ENCODE data around the gene CD300A. TPM values are rescaled to one million over a fixed set of nuclear protein-coding genes. Genes with fewer than 3 reads are reported as not detected.

Gene CD300A
- total and polyA plus RNA-seq, 11 donors = 0.64 to 23.2 (median 1.6) TPM

DNA sequence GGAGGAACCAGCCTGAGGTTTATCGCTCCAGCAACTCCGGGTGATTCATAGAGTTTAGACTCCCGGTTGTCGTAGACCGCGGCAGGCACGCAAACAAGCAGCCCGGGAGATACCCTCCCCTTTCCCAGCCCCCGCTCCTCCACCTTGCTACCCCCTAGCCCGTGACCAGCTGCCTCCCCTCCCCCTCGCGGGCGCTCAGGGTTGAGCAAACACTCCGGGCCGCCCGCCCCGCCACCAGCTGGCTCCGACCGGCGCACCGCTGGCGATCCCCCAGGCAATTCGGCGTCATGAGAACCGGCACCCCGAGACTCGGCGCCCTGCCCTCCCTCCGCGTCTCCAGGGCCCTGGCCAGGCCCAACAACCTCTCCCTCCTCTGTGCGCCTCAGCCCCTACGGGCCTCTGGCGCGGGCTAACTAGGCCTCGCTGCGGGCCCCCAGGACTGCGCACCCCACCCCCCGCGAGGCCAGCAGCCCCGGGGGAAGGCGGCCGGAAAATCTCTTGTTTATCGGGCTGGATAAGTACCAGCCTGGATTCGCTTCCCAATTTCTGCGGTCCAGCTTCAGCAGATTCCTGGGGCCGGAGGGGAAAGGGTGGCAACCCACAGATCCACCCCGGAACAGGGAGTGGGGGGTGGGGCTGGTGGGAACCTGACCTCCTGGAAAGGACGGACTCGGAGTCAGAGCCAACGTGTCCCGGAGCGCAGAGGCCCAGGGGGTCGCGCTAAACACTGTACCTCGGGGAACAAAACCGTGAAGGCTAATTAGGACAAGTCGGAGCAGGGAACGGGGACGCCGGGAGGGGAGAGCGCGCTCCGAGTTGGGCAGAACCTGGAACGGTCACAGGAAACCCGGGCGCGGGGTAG is 35.5 kb upstream of the CD300A start:
- TF ChIP-seq, protein P1, sequence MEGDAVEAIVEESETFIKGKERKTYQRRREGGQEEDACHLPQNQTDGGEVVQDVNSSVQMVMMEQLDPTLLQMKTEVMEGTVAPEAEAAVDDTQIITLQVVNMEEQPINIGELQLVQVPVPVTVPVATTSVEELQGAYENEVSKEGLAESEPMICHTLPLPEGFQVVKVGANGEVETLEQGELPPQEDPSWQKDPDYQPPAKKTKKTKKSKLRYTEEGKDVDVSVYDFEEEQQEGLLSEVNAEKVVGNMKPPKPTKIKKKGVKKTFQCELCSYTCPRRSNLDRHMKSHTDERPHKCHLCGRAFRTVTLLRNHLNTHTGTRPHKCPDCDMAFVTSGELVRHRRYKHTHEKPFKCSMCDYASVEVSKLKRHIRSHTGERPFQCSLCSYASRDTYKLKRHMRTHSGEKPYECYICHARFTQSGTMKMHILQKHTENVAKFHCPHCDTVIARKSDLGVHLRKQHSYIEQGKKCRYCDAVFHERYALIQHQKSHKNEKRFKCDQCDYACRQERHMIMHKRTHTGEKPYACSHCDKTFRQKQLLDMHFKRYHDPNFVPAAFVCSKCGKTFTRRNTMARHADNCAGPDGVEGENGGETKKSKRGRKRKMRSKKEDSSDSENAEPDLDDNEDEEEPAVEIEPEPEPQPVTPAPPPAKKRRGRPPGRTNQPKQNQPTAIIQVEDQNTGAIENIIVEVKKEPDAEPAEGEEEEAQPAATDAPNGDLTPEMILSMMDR (IDR thresholded peaks at IDR 0.05) = no peak
- peak in 1 of 2 donors; percentile 32 for TF ChIP-seq POLR2A (IDR thresholded peaks at IDR 0.05)
- intact Hi-C loops (cut with DNase I) = loop anchor here in 1 of 10 donors (1.0 kb wide), 1 partner anchor 23 kb away; no protein-coding TSS in a partner anchor
- peak; percentile 83 to 90 (median 87) for DNase-seq
- H3K27ac ChIP-seq = peak overlapping the region; percentile 87 to 99 (median 96)
- peaks cover 0 to 49% (median 0%) of the 10 kb centered on the region in 9 donors for H3K27me3 ChIP-seq
- H3K9me3 ChIP-seq = no peaks in the 10 kb centered on the region
- ATAC-seq = peak; percentile 59 to 76 (median 74)
- WGBS, 4 donors = 1 to 2% (median 1%) methylated on average over 42 to 67 of the region's 67 CpGs
- peak overlapping the region; percentile 48 to 90 (median 69) for H3K4me3 ChIP-seq
- H3K36me3 ChIP-seq = no peaks in the 10 kb centered on the region
- peaks cover 0 to 71% (median 36%) of the 10 kb centered on the region in 12 donors for H3K4me1 ChIP-seq

DNA sequence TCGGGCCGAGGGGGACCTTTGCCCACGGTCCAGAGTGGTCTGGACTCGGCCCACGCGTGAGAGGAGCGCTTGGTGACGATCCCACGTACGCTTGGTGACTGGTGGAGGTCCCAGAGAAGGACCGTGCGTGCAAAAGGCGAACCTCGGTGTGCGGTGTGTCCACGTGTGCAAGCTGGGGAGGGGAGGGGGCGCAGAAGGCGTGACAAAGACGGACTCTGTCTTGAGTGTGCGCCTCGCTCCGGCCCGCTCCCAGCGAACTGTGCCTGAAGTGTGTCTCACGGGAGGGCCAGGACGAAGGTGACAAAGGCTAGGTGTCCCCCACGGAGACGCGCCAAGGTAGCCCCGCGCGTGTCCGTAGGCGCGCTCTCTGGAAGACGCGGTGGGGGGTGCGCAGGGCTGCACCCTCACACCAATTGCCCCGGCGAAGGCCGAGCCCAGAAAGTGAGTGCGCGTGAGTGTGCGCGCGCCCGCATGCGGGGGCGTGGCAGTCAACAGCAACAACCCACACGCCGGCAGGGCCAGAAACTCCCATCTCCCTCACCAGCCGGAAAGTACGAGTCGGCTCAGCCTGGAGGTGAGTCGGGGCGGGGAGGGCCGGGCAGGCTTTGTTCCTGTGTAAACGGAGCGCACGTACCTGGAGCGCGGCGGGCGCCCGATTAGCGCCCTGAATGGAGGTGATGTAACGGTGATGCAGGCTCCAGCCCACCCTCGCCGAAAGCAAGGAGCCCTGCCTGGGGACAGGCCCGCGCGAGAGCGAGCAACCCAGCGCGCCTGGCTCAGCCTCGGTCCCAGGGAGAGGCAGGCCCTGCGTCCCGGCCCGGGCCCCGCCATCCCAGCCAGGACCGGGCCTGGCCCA is 34.6 kb upstream of the CD300A start, which contains the start of gene GPRC5C:
TSS of gene GPRC5C (plus strand) at position 521 of the 856 bp plus-strand sequence. CDS start 7,689 bp downstream, outside the sequence.
- WGBS, 4 donors = 0 to 1% (median 0%) methylated on average over 28 to 81 of the region's 81 CpGs
- ATAC-seq (peak; percentile 38 to 72 (median 68)), DNase-seq (peak; percentile 78 to 87 (median 84))
- intact Hi-C loops (cut with DNase I) = loop anchor here in 1 of 10 donors (2.0 kb wide), 1 partner anchor 23 kb away; no protein-coding TSS in a partner anchor
- Histone ChIP-seq H3K36me3 (no peaks in the 10 kb centered on the region), H3K9me3 (no peaks in the 10 kb centered on the region), H3K27me3 (peaks cover 0 to 49% (median 0%) of the 10 kb centered on the region in 9 donors), H3K27ac (peak within 1 kb of the TSS; percentile 87 to 99 (median 96)), H3K4me1 (peaks cover 0 to 70% (median 32%) of the 10 kb centered on the region in 12 donors), H3K4me3 (peak within 1 kb of the TSS; percentile 48 to 90 (median 69))
- TF ChIP-seq, protein P1 (IDR thresholded peaks at IDR 0.05) = no peak
- TF ChIP-seq POLR2A (IDR thresholded peaks at IDR 0.05) = peak in 1 of 2 donors; percentile 41

DNA sequence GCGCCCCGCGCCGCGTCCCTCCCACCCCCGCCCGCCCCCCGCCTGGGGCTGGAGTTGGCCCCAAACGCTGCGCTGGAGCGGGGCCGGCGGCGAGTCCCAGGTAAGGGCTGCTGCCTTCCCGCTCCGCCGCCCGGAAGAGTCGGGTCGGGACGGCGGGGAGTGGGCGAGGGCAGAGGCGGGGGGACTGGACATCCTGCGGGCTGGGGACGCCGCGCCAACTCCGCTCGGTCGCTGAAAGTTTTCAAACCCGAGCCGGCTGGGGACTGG is 34.1 kb upstream of the CD300A start:
- peaks cover 0 to 3% (median 0%) of the 10 kb centered on the region in 12 donors for H3K9me3 ChIP-seq
- no peaks in the 10 kb centered on the region for H3K36me3 ChIP-seq
- H3K4me1 ChIP-seq = peaks cover 0 to 65% (median 26%) of the 10 kb centered on the region in 12 donors
- TF ChIP-seq POLR2A (IDR thresholded peaks at IDR 0.05) = no peak
- intact Hi-C loops (cut with DNase I) = loop anchor here in 1 of 10 donors (2.0 kb wide), 1 partner anchor 22 kb away; no protein-coding TSS in a partner anchor
- ATAC-seq (no peak), DNase-seq (no peak)
- peak overlapping the region in 11 of 12 donors; percentile 88 to 99 (median 97) for H3K27ac ChIP-seq
- peaks cover 0 to 49% (median 0%) of the 10 kb centered on the region in 9 donors for H3K27me3 ChIP-seq
- 0 to 1% (median 0%) methylated on average over 23 to 33 of the region's 33 CpGs; no CpG with 5 or more reads in 1 of the 4 donors for WGBS, 4 donors
- H3K4me3 ChIP-seq = peak overlapping the region; percentile 48 to 90 (median 69)

DNA sequence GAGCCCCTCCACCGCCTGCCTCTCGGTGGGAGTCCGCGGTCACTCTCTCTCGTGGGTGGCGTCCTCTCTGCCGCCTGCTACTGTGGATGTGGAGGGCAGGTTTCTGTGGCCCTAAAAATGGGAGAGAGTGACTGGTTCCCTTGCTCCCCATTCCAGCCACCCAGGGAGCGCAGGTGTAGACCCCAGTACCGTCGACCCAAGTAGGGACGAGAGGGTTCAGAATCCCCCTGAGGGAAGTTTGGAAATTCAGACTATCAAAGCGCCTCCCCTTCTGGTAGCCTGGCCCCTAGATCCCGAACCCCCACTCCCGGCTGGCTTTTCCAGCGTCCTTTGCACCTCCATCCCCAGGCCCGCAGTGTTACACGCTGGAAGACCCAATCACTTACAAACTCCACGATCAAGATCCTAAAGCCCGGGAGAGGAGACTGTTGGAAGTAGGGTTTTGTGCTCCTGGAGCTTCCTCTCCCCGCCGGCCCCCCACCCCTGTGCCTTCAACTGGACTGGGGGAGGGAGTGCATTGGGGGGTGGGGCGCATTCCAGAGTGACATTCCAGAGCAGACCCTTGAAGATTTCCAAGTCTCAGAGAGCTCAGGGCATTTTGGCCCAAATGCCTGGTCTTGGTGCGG is 33.6 kb upstream of the CD300A start:
- DNase-seq = no peak
- Histone ChIP-seq H3K27me3 (peaks cover 0 to 49% (median 0%) of the 10 kb centered on the region in 9 donors), H3K36me3 (no peaks in the 10 kb centered on the region), H3K27ac (peak overlapping the region in 11 of 12 donors; percentile 88 to 99 (median 97)), H3K4me1 (peaks cover 0 to 60% (median 23%) of the 10 kb centered on the region in 12 donors), H3K9me3 (peaks cover 0 to 8% (median 5%) of the 10 kb centered on the region in 12 donors), H3K4me3 (peak overlapping the region; percentile 48 to 90 (median 69))
- TF ChIP-seq POLR2A (IDR thresholded peaks at IDR 0.05) = no peak
- TF ChIP-seq, protein P1 (IDR thresholded peaks at IDR 0.05) = no peak
- no peak for ATAC-seq
- 26 to 39% (median 34%) methylated on average over 15 to 23 of the region's 23 CpGs for WGBS, 4 donors
- intact Hi-C loops (cut with DNase I) = loop anchor here in 1 of 10 donors (2.0 kb wide), 1 partner anchor 22 kb away; no protein-coding TSS in a partner anchor
